Hematopoietic multipotent progenitor cell (in vitro differentiated cells): ENCODE results near the gene DNAJC11. TPM values are rescaled to one million over a fixed set of nuclear protein-coding genes. Genes with fewer than 3 reads are reported as not detected.
A peak's percentile ranks its signal among the peaks of the same experiment; 100 is the strongest.
"Not testable (repeated sequence)": the region's sequence is repeated elsewhere in the genome, so short reads cannot be mapped to it uniquely, and the experiment has no call there.

Source experiments
- DNase-seq, 3 donors: peaks; one replicate each; pipeline ENCODE4 v3.0.0-alpha.2; 2011 to 2015; ENCODE audit warnings: low read depth in 2 of 3, low spot score in 2 of 3
- total RNA-seq: library from RNA; depleted of rRNA; stranded (reverse); fragments of >200 nt; gene quantifications from one replicate; pipeline ENCODE4 v1.2.3, GENCODE V29; 2012

The DNAJC11 gene
- total RNA-seq, 1 donor: 14.5 TPM

GRCh38 chr1:6653436-6654290 is 48.0 kb downstream of the DNAJC11 start:
- no peak for DNase-seq

DNA sequence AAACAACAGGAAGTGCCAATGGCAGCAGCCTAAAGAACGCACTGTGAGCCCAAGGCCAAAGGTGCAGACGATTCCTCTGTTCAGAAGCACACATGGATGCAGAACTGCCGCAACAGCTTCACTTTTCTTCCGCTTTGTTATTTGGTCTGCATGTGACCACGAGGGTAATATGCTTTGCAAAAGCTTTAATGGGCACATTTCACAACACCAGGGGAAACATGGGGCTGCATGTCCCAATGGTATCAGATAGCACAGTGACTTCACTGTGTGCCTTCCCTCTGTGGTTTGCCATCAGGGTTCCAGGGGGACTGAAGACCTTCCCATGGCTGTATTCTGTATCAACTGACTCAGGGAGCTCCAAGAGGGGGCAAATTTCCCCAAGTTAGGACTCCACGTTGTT is 48.6 kb downstream of the DNAJC11 start:
- DNase-seq: no peak

- no peak for DNase-seq
Observed at GRCh38 chr1:6651909-6652308, 49.7 kb downstream of the DNAJC11 start.

GRCh38 chr1:6648556-6648955 is 53.1 kb downstream of the DNAJC11 start:
- DNase-seq: no peak

GRCh38 chr1:6646499-6647148 is 55.0 kb downstream of the DNAJC11 start:
- peak in 2 of 3 donors; percentile 23 to 58 for DNase-seq

GRCh38 chr1:6645018-6645417 is 56.6 kb downstream of the DNAJC11 start:
- DNase-seq: no peak

- not testable (repeated sequence) for DNase-seq
Observed at GRCh38 chr1:6640867-6641266, 60.7 kb downstream of the DNAJC11 start.

- no peak for DNase-seq
Observed at GRCh38 chr1:6638226-6638625, 63.4 kb downstream of the DNAJC11 start.

- DNase-seq: no peak
Observed at GRCh38 chr1:6637770-6638169, 63.8 kb downstream of the DNAJC11 start.

GRCh38 chr1:6636778-6637177 is 64.8 kb downstream of the DNAJC11 start:
- not testable (repeated sequence) for DNase-seq

DNA sequence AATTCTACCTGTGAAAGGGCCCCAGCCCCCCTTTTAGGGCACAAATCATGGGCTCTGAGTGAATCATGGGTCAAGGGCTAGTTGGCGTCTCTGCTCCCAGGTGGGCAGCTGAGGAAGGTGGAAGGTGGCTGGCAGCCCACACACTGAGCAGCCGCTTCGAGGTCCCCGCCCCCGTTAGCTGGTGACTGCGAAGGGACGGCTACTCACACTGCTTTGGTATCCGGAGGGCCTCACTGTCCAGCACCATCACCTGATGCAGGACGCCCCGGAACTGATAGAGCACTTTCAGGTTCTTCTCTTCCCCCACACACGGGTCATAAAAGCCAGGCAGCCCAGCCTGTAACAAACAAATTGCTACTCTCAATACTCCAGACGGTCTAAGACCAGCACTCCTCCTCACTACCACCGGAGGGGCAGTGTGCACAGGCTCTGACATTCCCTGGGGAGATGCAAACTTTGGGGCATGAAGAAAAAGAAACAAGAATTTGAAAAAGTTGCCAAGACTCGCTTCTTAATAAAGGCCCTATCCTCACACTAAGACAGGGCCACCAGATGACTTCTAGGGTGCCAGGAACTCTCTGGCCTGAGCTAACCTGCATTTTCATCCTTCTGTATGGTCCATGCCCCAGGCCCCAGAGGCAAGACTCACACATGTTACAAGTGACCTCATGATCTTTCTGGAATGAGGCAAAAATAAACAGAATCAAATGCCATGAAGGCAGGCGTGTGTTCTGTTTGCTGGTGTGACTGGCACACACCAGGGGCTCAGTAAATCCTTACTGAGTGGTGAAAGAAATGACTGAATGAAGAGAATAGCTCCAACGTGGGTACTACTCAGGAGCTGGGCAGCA is 65.5 kb downstream of the DNAJC11 start:
- no peak for DNase-seq

DNA sequence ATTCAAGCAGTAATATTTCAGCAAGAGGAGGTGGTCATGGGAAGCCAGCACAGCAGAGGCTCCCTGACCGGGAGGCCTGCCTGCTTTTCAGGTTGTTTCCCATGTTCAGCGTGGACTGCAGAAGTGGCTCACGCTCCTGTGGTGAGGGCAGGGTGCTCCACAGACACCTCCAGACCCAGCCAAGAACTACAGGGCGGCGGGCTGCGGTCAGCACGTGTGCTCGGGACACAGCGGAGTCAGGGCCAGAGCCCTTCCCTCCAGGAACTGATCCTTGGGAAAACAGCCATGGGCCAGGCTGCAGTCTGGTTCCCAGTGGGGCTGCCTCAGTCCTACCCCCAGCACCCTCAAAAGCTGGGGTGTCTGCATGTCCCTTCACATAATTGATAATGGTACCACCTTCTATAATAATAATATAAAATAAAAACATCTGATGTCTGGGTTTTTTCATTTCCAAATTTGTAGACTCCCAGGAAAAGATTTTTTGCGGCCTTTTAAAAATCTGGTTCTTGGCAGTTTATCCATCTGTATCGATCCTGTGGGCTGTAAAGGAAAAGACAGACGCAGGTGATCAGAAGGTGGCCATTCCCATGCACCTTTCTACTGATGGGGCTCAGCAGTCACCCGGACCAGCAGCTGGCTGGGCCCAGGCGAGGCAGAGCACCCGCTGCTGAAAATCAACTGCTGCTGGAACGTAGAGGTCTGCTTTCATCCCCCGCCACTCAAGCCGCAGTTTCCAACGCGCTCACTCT is 66.3 kb downstream of the DNAJC11 start:
- no peak for DNase-seq

DNA sequence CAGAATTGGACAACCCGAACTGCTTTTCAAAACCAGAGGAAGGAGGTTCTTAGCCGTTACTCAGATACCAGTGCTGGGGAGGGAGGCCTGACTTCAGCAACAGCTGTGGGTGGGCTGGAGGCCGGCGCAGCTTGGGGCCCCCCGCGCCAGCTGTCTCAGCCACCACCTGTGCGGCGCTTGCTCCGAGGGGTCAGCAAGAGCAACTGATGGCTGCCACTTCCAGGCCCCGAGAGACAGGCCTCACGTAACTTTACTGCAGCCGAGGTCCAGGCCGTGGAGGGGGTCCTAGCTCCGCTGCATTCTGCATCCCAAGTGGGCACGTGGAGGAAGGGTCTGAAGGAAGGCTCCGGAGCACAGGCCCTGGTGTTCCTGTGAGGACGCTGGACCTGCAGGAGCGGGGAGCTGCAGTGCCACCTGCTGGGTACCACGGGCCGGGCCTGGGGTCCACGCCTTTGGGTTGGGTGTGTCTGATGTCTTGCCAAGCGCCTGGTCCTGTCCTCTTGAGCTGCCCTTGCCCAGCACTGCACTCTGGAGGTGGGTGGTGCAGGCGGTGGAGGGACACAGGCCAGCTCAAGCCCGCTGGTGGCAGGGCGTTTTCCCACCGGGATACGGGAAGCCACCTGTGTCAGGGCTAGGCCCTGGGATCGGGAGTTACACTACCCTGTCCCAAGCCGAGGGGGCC is 67.1 kb downstream of the DNAJC11 start:
- peak in 2 of 3 donors; percentile 50 to 62 for DNase-seq

DNA sequence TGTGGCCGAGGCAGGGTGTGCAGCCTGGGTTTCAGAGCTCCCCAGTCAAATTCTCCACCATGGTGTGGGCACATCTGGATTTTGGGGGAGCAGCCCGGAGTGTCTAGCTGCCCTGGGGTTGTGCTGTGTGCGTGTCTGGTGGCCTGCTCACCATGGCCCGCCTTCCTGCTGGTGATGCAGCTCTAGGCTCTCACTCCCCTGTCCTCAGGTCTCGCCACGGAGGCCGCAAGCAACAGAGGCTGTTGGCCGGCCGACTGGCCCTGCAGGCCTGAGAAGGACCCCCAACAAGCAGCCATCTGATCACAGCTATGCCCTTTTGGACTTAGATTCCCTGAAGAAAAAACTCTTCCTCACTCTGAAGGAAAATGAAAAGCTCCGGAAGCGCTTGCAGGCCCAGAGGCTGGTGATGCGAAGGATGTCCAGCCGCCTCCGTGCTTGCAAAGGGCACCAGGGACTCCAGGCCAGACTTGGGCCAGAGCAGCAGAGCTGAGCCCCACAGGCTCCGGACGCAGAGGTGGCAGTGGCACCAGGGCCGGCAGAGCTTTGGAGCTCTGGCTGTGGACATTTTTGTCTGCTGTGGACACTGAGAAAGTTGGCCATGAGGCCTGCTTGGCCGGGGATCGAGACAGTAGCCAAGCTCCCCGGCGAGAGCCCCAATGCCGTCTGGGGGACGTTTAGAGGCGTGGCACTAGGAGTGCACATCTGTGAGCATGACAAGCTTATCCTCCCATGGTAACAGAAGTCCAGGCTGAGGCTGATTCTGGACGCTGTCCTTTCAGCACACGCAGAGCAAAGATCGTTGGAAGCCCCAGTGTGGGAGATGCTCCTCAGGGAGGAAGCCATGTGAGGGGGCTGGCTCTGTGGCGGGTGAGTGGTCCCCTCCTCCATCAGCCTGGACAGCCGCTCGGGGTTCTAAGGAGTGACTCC is 68.8 kb downstream of the DNAJC11 start:
- DNase-seq: no peak

DNA sequence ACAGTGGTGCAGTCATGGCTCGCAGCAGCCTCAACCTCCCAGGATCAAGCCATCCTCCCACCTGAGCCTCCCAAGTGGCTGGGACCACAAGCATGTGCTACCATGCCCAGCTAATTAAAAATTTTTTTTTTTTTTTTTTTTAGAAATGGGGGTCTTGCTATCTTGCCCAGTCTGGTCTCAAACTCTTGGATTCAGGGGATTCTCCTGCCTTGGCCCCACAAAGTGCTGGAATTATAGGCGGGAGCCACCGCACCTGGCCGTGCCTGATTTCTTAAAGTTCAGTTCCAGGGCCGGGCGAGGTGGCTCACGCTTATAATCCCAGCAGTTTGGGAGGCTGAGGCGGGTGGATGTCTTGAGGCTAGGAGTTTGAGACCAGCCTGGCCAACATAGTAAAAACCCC is 70.6 kb downstream of the DNAJC11 start:
- no peak for DNase-seq

- no peak for DNase-seq
Observed at GRCh38 chr1:6630027-6630426, 71.6 kb downstream of the DNAJC11 start.

- DNase-seq: no peak
Observed at GRCh38 chr1:6628971-6629479, 72.6 kb downstream of the DNAJC11 start.

DNA sequence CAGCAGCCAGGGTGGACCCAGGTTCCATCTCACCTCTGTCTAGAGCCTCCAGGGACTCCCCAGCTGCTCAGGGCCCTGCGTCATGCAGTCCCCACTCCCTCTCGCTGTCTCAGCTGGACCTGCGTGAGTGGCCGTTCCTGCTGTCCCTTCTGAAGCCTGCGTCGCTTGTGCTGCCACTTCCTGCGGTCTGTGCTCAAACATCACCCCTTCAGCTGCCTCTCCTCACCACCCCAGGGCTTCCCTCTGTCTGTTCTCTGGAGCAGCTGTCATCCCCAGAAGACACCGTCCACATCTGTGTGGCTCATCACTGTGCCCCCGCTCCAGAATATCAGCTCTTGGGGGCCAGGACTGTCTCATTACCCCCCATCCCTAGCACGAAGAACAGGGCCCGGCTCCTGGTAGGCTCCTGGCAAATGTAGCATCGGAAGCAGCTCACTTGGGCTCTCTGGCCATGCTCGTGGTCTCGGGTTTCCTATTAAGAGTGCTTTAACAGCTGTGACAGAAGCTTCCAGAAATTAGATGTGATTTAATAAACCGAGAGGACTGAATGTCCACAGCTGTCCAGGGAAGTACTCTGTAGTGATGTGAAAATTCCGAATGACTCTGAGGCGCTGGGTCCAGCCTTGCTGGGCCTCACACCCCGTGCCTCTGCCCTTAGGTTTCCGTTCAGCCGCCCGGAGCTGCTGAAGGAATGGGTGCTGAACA is 73.6 kb downstream of the DNAJC11 start:
- no peak for DNase-seq
